Aorta (tissue), 4 donors: ENCODE measurements around the gene S100A6. TPM values are rescaled to one million over a fixed set of nuclear protein-coding genes. Genes with fewer than 3 reads are reported as not detected.

ENCODE experiments used
- polyA plus RNA-seq, 2 donors: library from polyadenylated mRNA; stranded (reverse); fragments of 200-250 nt; gene quantifications; one replicate each; pipeline ENCODE4 v1.2.3, GENCODE V29; 2013
- total RNA-seq, 2 donors: library from RNA; stranded (reverse); fragmentation: NEBNext Ultra II Directional; extraction: Animal tissue kit (Norgen Biotek cat#: 25700); gene quantifications; one replicate each; pipeline ENCODE4 v1.2.1, GENCODE V29; 2021
- donor health status: healthy with polysubstance abuse.
- donor health status: Bipolar disorder and iron deficiency.
- donor health status: DM: no; HTN: no; CAD: no.
- donor health status: DM: yes; HTN: yes; CAD: no.

Gene S100A6
- total and polyA plus RNA-seq, 4 donors: 934 to 5,181 (median 2,529) TPM

Other genes starting within 250 kb of the S100A6 start
- gene PGLYRP3, start 223.0 kb downstream of the S100A6 start, total RNA-seq: not detected
- not detected for gene PGLYRP3, start 223.0 kb downstream of the S100A6 start, polyA plus RNA-seq
- not detected for gene PGLYRP4, start 187.2 kb downstream of the S100A6 start, total RNA-seq
- not detected for gene PGLYRP4, start 187.2 kb downstream of the S100A6 start, polyA plus RNA-seq
- gene S100A9, start 178.1 kb downstream of the S100A6 start, total RNA-seq: 100 to 1,000 TPM; 131 to 276 TPM
- 100 to 1,000 TPM; 110 to 485 TPM for gene S100A9, start 178.1 kb downstream of the S100A6 start, polyA plus RNA-seq
- gene S100A12, start 160.4 kb downstream of the S100A6 start, total RNA-seq: 10 to 100 TPM in 1 of 2 donors, 1 to 10 TPM in 1; 4.4 to 23.6 TPM
- gene S100A12, start 160.4 kb downstream of the S100A6 start, polyA plus RNA-seq: 10 to 100 TPM in 1 of 2 donors, 1 to 10 TPM in 1; 1.7 to 58.6 TPM
- 100 to 1,000 TPM in 1 of 2 donors, 10 to 100 TPM in 1; 83.5 to 185 TPM for gene S100A8, start 144.9 kb downstream of the S100A6 start, total RNA-seq
- gene S100A8, start 144.9 kb downstream of the S100A6 start, polyA plus RNA-seq: 100 to 1,000 TPM in 1 of 2 donors, 10 to 100 TPM in 1; 48.2 to 218 TPM
- not detected for gene S100A7A, start 119.5 kb downstream of the S100A6 start, total RNA-seq
- not detected for gene S100A7A, start 119.5 kb downstream of the S100A6 start, polyA plus RNA-seq
- not detected for gene S100A7, start 75.3 kb downstream of the S100A6 start, total RNA-seq
- gene S100A7, start 75.3 kb downstream of the S100A6 start, polyA plus RNA-seq: not detected
- gene S100A5, start 4.9 kb upstream of the S100A6 start, total RNA-seq: not detected
- gene S100A5, start 4.9 kb upstream of the S100A6 start, polyA plus RNA-seq: not detected
- gene S100A4, start 9.8 kb upstream of the S100A6 start, total RNA-seq: 100 to 1,000 TPM; 406 to 967 TPM
- gene S100A4, start 9.8 kb upstream of the S100A6 start, polyA plus RNA-seq: 1,000 to 10,000 TPM; 3,369 to 4,033 TPM
- gene S100A3, start 13.3 kb upstream of the S100A6 start, total RNA-seq: 1 to 10 TPM; 2.3 to 3.8 TPM
- gene S100A3, start 13.3 kb upstream of the S100A6 start, polyA plus RNA-seq: 10 to 100 TPM in 1 of 2 donors, 1 to 10 TPM in 1; 3.0 to 11.7 TPM
- 1 to 10 TPM; 1.8 TPM for gene S100A2, start 29.9 kb upstream of the S100A6 start, total RNA-seq
- 1 to 10 TPM; 2.1 to 6.4 TPM for gene S100A2, start 29.9 kb upstream of the S100A6 start, polyA plus RNA-seq
- 10 to 100 TPM; 72.8 to 83.4 TPM for gene S100A16, start 77.1 kb upstream of the S100A6 start, total RNA-seq
- gene S100A16, start 77.1 kb upstream of the S100A6 start, polyA plus RNA-seq: 100 to 1,000 TPM in 1 of 2 donors, 10 to 100 TPM in 1; 86.5 to 116 TPM
- not detected for gene S100A14, start 80.3 kb upstream of the S100A6 start, total RNA-seq
- gene S100A14, start 80.3 kb upstream of the S100A6 start, polyA plus RNA-seq: 10 to 100 TPM in 1 of 2 donors, 1 to 10 TPM in 1; 2.5 to 91.2 TPM
- gene S100A13, start 91.5 kb upstream of the S100A6 start, total RNA-seq: 100 to 1,000 TPM in 1 of 2 donors, 10 to 100 TPM in 1; 80.0 to 111 TPM
- gene S100A13, start 91.5 kb upstream of the S100A6 start, polyA plus RNA-seq: 100 to 1,000 TPM; 243 to 245 TPM
- under 1 TPM in 1 of 2 donors, not detected in 1; 0.69 TPM for gene S100A1, start 92.4 kb upstream of the S100A6 start, total RNA-seq
- 1 to 10 TPM in 1 of 2 donors, under 1 TPM in 1; 0.23 to 7.1 TPM for gene S100A1, start 92.4 kb upstream of the S100A6 start, polyA plus RNA-seq
- 10 to 100 TPM; 54.3 to 57.0 TPM for gene CHTOP, start 98.1 kb upstream of the S100A6 start, total RNA-seq
- gene CHTOP, start 98.1 kb upstream of the S100A6 start, polyA plus RNA-seq: 10 to 100 TPM; 34.4 to 51.8 TPM
- 10 to 100 TPM; 30.4 to 35.4 TPM for gene SNAPIN, start 122.7 kb upstream of the S100A6 start, total RNA-seq
- 10 to 100 TPM; 52.6 to 55.6 TPM for gene SNAPIN, start 122.7 kb upstream of the S100A6 start, polyA plus RNA-seq
- 10 to 100 TPM; 70.6 to 82.9 TPM for gene ILF2, start 135.0 kb upstream of the S100A6 start, total RNA-seq
- 10 to 100 TPM; 67.0 to 72.8 TPM for gene ILF2, start 135.0 kb upstream of the S100A6 start, polyA plus RNA-seq
- gene NPR1, start 142.7 kb upstream of the S100A6 start, total RNA-seq: 100 to 1,000 TPM; 116 to 168 TPM
- gene NPR1, start 142.7 kb upstream of the S100A6 start, polyA plus RNA-seq: 100 to 1,000 TPM in 1 of 2 donors, 10 to 100 TPM in 1; 39.4 to 110 TPM
- gene INTS3, start 192.1 kb upstream of the S100A6 start, total RNA-seq: 10 to 100 TPM; 52.2 to 76.7 TPM
- gene INTS3, start 192.1 kb upstream of the S100A6 start, polyA plus RNA-seq: 100 to 1,000 TPM in 1 of 2 donors, 10 to 100 TPM in 1; 10.9 to 101 TPM
- 10 to 100 TPM; 52.4 to 54.5 TPM for gene SLC27A3, start 239.4 kb upstream of the S100A6 start, total RNA-seq
- 100 to 1,000 TPM in 1 of 2 donors, 10 to 100 TPM in 1; 26.3 to 166 TPM for gene SLC27A3, start 239.4 kb upstream of the S100A6 start, polyA plus RNA-seq